ENCODE measurements around the gene NCKAP5L.

GRCh38 chr12:49794021-49794420, 34.2 kb downstream of the NCKAP5L start:
- TF ChIP-seq, protein P1, sequence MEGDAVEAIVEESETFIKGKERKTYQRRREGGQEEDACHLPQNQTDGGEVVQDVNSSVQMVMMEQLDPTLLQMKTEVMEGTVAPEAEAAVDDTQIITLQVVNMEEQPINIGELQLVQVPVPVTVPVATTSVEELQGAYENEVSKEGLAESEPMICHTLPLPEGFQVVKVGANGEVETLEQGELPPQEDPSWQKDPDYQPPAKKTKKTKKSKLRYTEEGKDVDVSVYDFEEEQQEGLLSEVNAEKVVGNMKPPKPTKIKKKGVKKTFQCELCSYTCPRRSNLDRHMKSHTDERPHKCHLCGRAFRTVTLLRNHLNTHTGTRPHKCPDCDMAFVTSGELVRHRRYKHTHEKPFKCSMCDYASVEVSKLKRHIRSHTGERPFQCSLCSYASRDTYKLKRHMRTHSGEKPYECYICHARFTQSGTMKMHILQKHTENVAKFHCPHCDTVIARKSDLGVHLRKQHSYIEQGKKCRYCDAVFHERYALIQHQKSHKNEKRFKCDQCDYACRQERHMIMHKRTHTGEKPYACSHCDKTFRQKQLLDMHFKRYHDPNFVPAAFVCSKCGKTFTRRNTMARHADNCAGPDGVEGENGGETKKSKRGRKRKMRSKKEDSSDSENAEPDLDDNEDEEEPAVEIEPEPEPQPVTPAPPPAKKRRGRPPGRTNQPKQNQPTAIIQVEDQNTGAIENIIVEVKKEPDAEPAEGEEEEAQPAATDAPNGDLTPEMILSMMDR (IDR thresholded peaks at IDR 0.05; ENCODE audit: low read length), result no peak
- no peak for TF ChIP-seq EZH2 (optimal IDR thresholded peaks at IDR 0.05; ENCODE audit: low read depth, low read length)

Measured in MM.1S (cell line).